Liver (tissue), 9 donors: ENCODE measurements around the gene WNK4. TPM values are rescaled to one million over a fixed set of nuclear protein-coding genes. Genes with fewer than 3 reads are reported as not detected.

Source experiments
- DNase-seq: peaks from one replicate; pipeline ENCODE4 v3.0.0-alpha.2; 2017; ENCODE audit warnings: low spot score
- H3K27ac ChIP-seq, 2 donors: one replicate each; pipeline ENCODE4 v1.7.0; 2013; ENCODE audit warnings: inconsistent platforms in 2 of 2, low read length in 2 of 2, control low read depth in 1 of 2, low read depth in 1 of 2, mild to moderate bottlenecking in 1 of 2
- H3K27me3 ChIP-seq, 4 donors: one replicate each; pipeline versions ENCODE4 v1.6.1 to v1.7.0; 2013; ENCODE audit warnings: low read length in 3 of 4, inconsistent platforms in 1 of 4, mild to moderate bottlenecking in 1 of 4, moderate library complexity in 1 of 4; ENCODE audit not compliant: control insufficient read depth in 4 of 4, insufficient read depth in 4 of 4
- H3K36me3 ChIP-seq, 4 donors: one replicate each; pipeline versions ENCODE4 v1.6.1 to v1.7.0; 2013; ENCODE audit warnings: low read length in 3 of 4, mild to moderate bottlenecking in 3 of 4, low read depth in 1 of 4, moderate library complexity in 1 of 4; ENCODE audit not compliant: control insufficient read depth in 4 of 4, insufficient read depth in 3 of 4
- H3K4me1 ChIP-seq, 4 donors: one replicate each; pipeline versions ENCODE4 v1.6.1 to v1.7.0; 2013; ENCODE audit warnings: low read length in 3 of 4, mild to moderate bottlenecking in 3 of 4, moderate library complexity in 1 of 4; ENCODE audit not compliant: control insufficient read depth in 4 of 4, insufficient read depth in 4 of 4
- H3K4me3 ChIP-seq, 3 donors: one replicate each; pipeline versions ENCODE4 v1.6.1 to v1.7.0; 2013; ENCODE audit warnings: low read length in 3 of 3, control low read depth in 1 of 3, low read depth in 1 of 3, mild to moderate bottlenecking in 1 of 3
- H3K9ac ChIP-seq, 2 donors: one replicate each; pipeline ENCODE4 v1.7.0; 2013; ENCODE audit warnings: low read length in 2 of 2, mild to moderate bottlenecking in 2 of 2, moderate library complexity in 2 of 2, control low read depth in 1 of 2, low read depth in 1 of 2
- H3K9me3 ChIP-seq, 4 donors: one replicate each; pipeline versions ENCODE4 v1.6.1 to v1.7.0; 2013; ENCODE audit warnings: low read length in 3 of 4; ENCODE audit not compliant: control insufficient read depth in 4 of 4
- ATF3 ChIP-seq: IDR thresholded peaks from 2 replicates; pipeline ENCODE4 v1.6.1; 2016; ENCODE audit warnings: antibody characterized with exemption
- EGR1 ChIP-seq, 2 donors: IDR thresholded peaks; 2 replicates each; pipeline ENCODE4 v1.6.1; 2016 to 2018; ENCODE audit warnings: antibody characterized with exemption in 2 of 2, low read depth in 2 of 2
- FOXA1 ChIP-seq: IDR thresholded peaks from 2 replicates; pipeline ENCODE4 v1.6.1; 2016; ENCODE audit warnings: antibody characterized with exemption
- FOXA2 ChIP-seq: IDR thresholded peaks from 2 replicates; pipeline ENCODE4 v1.6.1; 2016; ENCODE audit warnings: antibody characterized with exemption
- GABPA ChIP-seq, 2 donors: IDR thresholded peaks in 1 of 2; conservative IDR thresholded peaks in 1 of 2; 2 replicates each; pipeline ENCODE4 v1.6.1; 2016; ENCODE audit warnings: antibody characterized with exemption in 2 of 2, mild to moderate bottlenecking in 1 of 2, moderate library complexity in 1 of 2
- HNF4A ChIP-seq, 2 donors: conservative IDR thresholded peaks; 2 replicates each; pipeline ENCODE4 v1.6.1; 2016; ENCODE audit warnings: antibody characterized with exemption in 2 of 2, mild to moderate bottlenecking in 2 of 2
- JUND ChIP-seq, 2 donors: IDR thresholded peaks; 2 replicates each; pipeline ENCODE4 v1.6.1; 2016; ENCODE audit warnings: antibody characterized with exemption in 2 of 2
- MAX ChIP-seq: IDR thresholded peaks from 2 replicates; pipeline ENCODE4 v1.6.1; 2016; ENCODE audit warnings: antibody characterized with exemption
- NR2F2 ChIP-seq: IDR thresholded peaks from 2 replicates; pipeline ENCODE4 v1.6.1; 2016; ENCODE audit warnings: antibody characterized with exemption
- RAD21 ChIP-seq, 2 donors: IDR thresholded peaks; 2 replicates each; pipeline ENCODE4 v1.6.1; 2016; ENCODE audit warnings: antibody characterized with exemption in 2 of 2, mild to moderate bottlenecking in 2 of 2
- REST ChIP-seq: IDR thresholded peaks from 2 replicates; pipeline ENCODE4 v1.6.1; 2016; ENCODE audit warnings: antibody characterized with exemption, mild to moderate bottlenecking
- RXRA ChIP-seq, 2 donors: IDR thresholded peaks; 2 replicates each; pipeline ENCODE4 v1.6.1; 2017 to 2018; ENCODE audit warnings: antibody characterized with exemption in 2 of 2, mild to moderate bottlenecking in 1 of 2
- TAF1 ChIP-seq: conservative IDR thresholded peaks from 2 replicates; pipeline ENCODE4 v1.6.1; 2016; ENCODE audit warnings: antibody characterized with exemption, mild to moderate bottlenecking
- YY1 ChIP-seq: IDR thresholded peaks from 2 replicates; pipeline ENCODE4 v1.6.1; 2016; ENCODE audit warnings: antibody characterized with exemption, mild to moderate bottlenecking
- WGBS: extraction: QIAGEN DNeasy Blood & Tissue Kit; methylation state at CpG from one replicate; pipeline ENCODE4 v1.1.7; 2013; 5-methylcytosine and 5-hydroxymethylcytosine counted together
- polyA plus RNA-seq, 2 donors: library from polyadenylated mRNA; stranded (reverse) in 1 of 2; unstranded in 1 of 2; fragments of 200-250 nt in 1 of 2; fragments of >200 nt in 1 of 2; fragmentation: Nextera tagmentation in 1 of 2; extraction: Ambion mirVana in 1 of 2; gene quantifications; one replicate each; pipeline versions ENCODE4 v1.2.1 to v1.2.3, GENCODE V29; 2013 to 2015
- total RNA-seq, 2 donors: library from RNA; depleted of rRNA; stranded (reverse); fragments of >200 nt; gene quantifications; one replicate each; pipeline ENCODE4 v1.2.3, GENCODE V29; 2014
- TF ChIP-seq, protein P1 (sequence below): fragments of 150-350 bp; IDR thresholded peaks from 2 replicates; pipeline ENCODE4 v1.5.1; 2017; ENCODE audit warnings: improper control_type of control experiment, low read depth, low read length; ENCODE audit not compliant: missing input control
- donor health status: healthy.
- donor health status: healthy.
- donor health status: healthy.
- donor health status: healthy.
- donor health status: healthy.

The WNK4 gene
- total and polyA plus RNA-seq, 4 donors = 0.33 to 7.5 (median 0.50) TPM

DNA sequence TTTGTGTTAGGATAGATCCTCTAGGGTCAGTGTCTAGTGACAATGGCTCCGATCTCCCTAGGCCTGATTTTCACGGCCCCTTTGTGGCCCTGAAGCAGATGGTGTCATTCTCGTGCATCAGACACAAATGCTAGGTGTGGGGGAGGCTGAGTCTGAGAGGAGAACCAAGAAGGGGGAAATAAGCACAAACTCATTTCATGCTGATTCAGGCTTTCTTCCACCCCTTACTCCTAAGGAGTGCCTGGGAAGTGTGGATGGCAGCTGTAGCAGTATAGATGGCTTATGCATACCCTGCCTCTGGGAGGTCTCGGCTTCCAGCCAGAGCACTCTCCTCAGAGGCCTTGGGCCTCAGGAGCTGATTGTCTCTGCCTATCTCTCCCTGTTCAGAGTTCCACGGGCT lies 1.8 kb upstream of the WNK4 start (continued):
- no peak for TF ChIP-seq REST
- TF ChIP-seq NR2F2 = no peak
- no peak for TF ChIP-seq HNF4A (conservative IDR thresholded peaks at IDR 0.05)
- TF ChIP-seq ATF3 = no peak
- no peak for TF ChIP-seq FOXA2
- no peak for TF ChIP-seq EGR1 (IDR thresholded peaks at IDR 0.05; ENCODE audit: low read depth in 2 of 2)

DNA sequence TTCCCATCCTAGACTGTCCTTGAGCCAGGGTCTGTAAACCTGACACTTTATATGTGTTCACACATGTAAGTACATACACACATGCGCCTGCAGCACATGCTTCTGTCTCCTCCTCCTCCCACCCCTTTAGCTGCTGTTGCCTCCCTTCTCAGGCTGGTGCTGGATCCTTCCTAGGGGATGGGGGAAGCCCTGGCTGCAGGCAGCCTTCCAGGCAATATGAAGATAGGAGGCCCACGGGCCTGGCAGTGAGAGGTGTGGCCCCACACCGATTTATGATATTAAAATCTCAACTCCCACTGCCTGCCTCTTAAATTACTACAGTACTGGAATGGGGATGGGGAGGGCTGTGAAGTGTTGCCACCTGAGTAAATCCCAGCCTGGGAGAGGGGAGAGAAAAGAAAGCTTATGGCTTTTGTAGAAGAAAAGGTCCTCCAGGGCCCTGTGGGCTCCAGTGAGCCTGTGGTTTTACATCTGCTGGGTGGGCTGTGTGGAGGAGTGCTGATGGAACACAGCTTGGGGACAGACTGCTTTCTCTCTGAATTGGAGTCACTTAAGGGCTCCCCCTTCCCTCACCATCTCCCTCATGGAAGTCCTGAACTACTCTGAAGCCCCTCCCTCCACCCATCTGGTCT lies 990 bp upstream of the WNK4 start:
- Histone ChIP-seq H3K9ac (no peak overlapping the region), H3K36me3 (peaks cover 2 to 41% (median 20%) of the 10 kb centered on the region in 4 donors), H3K4me1 (peaks cover 9 to 16% (median 12%) of the 10 kb centered on the region in 4 donors), H3K9me3 (no peaks in the 10 kb centered on the region), H3K27me3 (peaks cover 0 to 6% (median 0%) of the 10 kb centered on the region in 4 donors), H3K27ac (no peak overlapping the region), H3K4me3 (no peak overlapping the region)
- DNase-seq = no peak
- WGBS = 78% methylated on average over 3 of the region's 3 CpGs
- TF ChIP-seq JUND (IDR thresholded peaks at IDR 0.05) = no peak
- TF ChIP-seq MAX = no peak
- TF ChIP-seq FOXA2 = no peak
- TF ChIP-seq RXRA (IDR thresholded peaks at IDR 0.05) = no peak
- no peak for TF ChIP-seq YY1
- TF ChIP-seq, protein P1, sequence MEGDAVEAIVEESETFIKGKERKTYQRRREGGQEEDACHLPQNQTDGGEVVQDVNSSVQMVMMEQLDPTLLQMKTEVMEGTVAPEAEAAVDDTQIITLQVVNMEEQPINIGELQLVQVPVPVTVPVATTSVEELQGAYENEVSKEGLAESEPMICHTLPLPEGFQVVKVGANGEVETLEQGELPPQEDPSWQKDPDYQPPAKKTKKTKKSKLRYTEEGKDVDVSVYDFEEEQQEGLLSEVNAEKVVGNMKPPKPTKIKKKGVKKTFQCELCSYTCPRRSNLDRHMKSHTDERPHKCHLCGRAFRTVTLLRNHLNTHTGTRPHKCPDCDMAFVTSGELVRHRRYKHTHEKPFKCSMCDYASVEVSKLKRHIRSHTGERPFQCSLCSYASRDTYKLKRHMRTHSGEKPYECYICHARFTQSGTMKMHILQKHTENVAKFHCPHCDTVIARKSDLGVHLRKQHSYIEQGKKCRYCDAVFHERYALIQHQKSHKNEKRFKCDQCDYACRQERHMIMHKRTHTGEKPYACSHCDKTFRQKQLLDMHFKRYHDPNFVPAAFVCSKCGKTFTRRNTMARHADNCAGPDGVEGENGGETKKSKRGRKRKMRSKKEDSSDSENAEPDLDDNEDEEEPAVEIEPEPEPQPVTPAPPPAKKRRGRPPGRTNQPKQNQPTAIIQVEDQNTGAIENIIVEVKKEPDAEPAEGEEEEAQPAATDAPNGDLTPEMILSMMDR = no peak
- TF ChIP-seq NR2F2 = no peak
- no peak for TF ChIP-seq GABPA (IDR thresholded peaks at IDR 0.05 in 1 of 2, conservative IDR thresholded peaks at IDR 0.05 in 1 of 2)
- TF ChIP-seq RAD21 (IDR thresholded peaks at IDR 0.05) = no peak
- TF ChIP-seq FOXA1 = no peak
- TF ChIP-seq REST = no peak
- TF ChIP-seq TAF1 = no peak
